MM.1S (cell line): ENCODE results near the gene EEPD1.

Experiments
- DNase-seq: peaks from one replicate; pipeline ENCODE4 v3.0.0-alpha.2; 2015
- H2AFZ ChIP-seq: fragments of 300-600 bp; sonication (generic); 2 replicates; pipeline ENCODE4 v1.6.0; 2016; ENCODE audit warnings: antibody characterized with exemption, low read length
- H3F3A ChIP-seq: fragments of 300-600 bp; sonication (generic); 2 replicates; pipeline ENCODE4 v1.6.1; 2016; ENCODE audit warnings: mild to moderate bottlenecking, antibody characterized with exemption, low read length, moderate library complexity, mixed read lengths; ENCODE audit not compliant: insufficient read depth
- H3K27ac ChIP-seq: fragments of 300-600 bp; sonication (generic); 2 replicates; pipeline ENCODE4 v1.5.1; 2016; ENCODE audit warnings: mild to moderate bottlenecking, low read length
- H3K27me3 ChIP-seq: fragments of 300-600 bp; sonication (generic); replicated peaks from 2 replicates; pipeline ENCODE4 v1.6.0; 2016; ENCODE audit warnings: low read length; ENCODE audit not compliant: insufficient read depth
- H3K36me3 ChIP-seq: fragments of 300-600 bp; sonication (generic); replicated peaks from 2 replicates; pipeline ENCODE4 v1.6.1; 2016; ENCODE audit warnings: mild to moderate bottlenecking, low read length, mixed read lengths; ENCODE audit not compliant: insufficient read depth
- H3K4me1 ChIP-seq: fragments of 300-600 bp; sonication (generic); 2 replicates; pipeline ENCODE4 v1.6.1; 2016; ENCODE audit warnings: low read length, mixed read lengths
- H3K4me2 ChIP-seq: fragments of 300-600 bp; sonication (generic); 2 replicates; pipeline ENCODE4 v1.6.0; 2016; ENCODE audit warnings: low read depth, low read length
- H3K4me3 ChIP-seq: fragments of 300-600 bp; sonication (generic); 2 replicates; pipeline ENCODE4 v1.5.1; 2016; ENCODE audit warnings: low read length, mixed read lengths
- H3K79me2 ChIP-seq: fragments of 300-600 bp; sonication (generic); 2 replicates; pipeline ENCODE4 v1.6.1; 2016; ENCODE audit warnings: mixed run types, low read length, mixed read lengths
- H3K9ac ChIP-seq: fragments of 300-600 bp; sonication (generic); 2 replicates; pipeline ENCODE4 v1.6.1; 2016; ENCODE audit warnings: low read length, mixed read lengths
- H3K9me2 ChIP-seq: fragments of 300-600 bp; sonication (generic); replicated peaks from 2 replicates; pipeline ENCODE4 v1.6.1; 2016; ENCODE audit warnings: mild to moderate bottlenecking, low read length, mixed read lengths; ENCODE audit not compliant: insufficient read depth
- H3K9me3 ChIP-seq: fragments of 300-600 bp; sonication (generic); replicated peaks from 2 replicates; pipeline ENCODE4 v1.6.1; 2016; ENCODE audit warnings: mild to moderate bottlenecking, low read length, mixed read lengths; ENCODE audit not compliant: insufficient read depth
- H4K20me1 ChIP-seq: fragments of 300-600 bp; sonication (generic); 2 replicates; pipeline ENCODE4 v1.6.1; 2016; ENCODE audit warnings: mild to moderate bottlenecking, low read length, moderate library complexity, mixed read lengths; ENCODE audit not compliant: insufficient read depth
- EZH2 ChIP-seq: fragments of 300-600 bp; sonication (generic); optimal IDR thresholded peaks from 2 replicates; pipeline ENCODE3; 2017; ENCODE audit warnings: low read depth, mild to moderate bottlenecking, antibody characterized with exemption, low read length, mixed read lengths
- EZH2phosphoT487 ChIP-seq: fragments of 300-600 bp; sonication (generic); IDR thresholded peaks from 2 replicates; pipeline ENCODE4 v1.6.1; 2018; ENCODE audit warnings: antibody characterized with exemption, low read length
- TF ChIP-seq, protein P1 (sequence below): fragments of 300-600 bp; sonication (generic); IDR thresholded peaks from 2 replicates; pipeline ENCODE4 v1.5.1; 2016; ENCODE audit warnings: antibody characterized with exemption, low read length, mixed read lengths

Gene EEPD1

DNA sequence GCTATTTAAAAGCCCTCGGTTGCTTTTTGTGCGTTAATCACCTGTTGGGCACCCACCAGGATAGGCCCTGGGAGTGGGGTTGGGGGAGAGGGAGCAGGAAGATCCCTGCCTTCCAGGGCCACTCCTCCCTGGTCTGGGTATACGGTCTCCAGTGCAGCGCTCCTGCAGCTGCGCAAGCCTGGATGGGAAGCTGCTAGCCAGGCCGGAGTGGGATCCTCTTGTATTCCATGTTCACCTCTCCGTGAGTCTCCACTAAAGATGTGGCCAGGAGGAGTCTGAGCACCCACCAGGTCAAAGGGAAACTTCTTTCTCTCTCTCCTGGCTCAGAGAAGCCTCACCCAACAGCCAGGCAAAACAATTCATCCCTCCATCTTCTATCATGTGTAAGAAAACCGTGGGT, 157.8 kb downstream of the EEPD1 start:
- Histone ChIP-seq H3K4me1 (peaks cover 14% of the 10 kb centered on the region; the same call in 1 of the 2 replicates), H3K9ac (no peak overlapping the region), H2AFZ (no peak overlapping the region), H3K9me3 (no peaks in the 10 kb centered on the region), H3F3A (no peaks in the 10 kb centered on the region), H3K27me3 (no peaks in the 10 kb centered on the region), H3K4me3 (no peak overlapping the region), H3K79me2 (no peaks in the 10 kb centered on the region), H3K4me2 (no peak overlapping the region), H3K36me3 (no peaks in the 10 kb centered on the region), H3K9me2 (no peaks in the 10 kb centered on the region), H3K27ac (no peak overlapping the region), H4K20me1 (no peaks in the 10 kb centered on the region)
- DNase-seq, result no peak
- TF ChIP-seq EZH2 (no peak), EZH2phosphoT487 (no peak)
- TF ChIP-seq, protein P1, sequence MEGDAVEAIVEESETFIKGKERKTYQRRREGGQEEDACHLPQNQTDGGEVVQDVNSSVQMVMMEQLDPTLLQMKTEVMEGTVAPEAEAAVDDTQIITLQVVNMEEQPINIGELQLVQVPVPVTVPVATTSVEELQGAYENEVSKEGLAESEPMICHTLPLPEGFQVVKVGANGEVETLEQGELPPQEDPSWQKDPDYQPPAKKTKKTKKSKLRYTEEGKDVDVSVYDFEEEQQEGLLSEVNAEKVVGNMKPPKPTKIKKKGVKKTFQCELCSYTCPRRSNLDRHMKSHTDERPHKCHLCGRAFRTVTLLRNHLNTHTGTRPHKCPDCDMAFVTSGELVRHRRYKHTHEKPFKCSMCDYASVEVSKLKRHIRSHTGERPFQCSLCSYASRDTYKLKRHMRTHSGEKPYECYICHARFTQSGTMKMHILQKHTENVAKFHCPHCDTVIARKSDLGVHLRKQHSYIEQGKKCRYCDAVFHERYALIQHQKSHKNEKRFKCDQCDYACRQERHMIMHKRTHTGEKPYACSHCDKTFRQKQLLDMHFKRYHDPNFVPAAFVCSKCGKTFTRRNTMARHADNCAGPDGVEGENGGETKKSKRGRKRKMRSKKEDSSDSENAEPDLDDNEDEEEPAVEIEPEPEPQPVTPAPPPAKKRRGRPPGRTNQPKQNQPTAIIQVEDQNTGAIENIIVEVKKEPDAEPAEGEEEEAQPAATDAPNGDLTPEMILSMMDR, result no peak

DNA sequence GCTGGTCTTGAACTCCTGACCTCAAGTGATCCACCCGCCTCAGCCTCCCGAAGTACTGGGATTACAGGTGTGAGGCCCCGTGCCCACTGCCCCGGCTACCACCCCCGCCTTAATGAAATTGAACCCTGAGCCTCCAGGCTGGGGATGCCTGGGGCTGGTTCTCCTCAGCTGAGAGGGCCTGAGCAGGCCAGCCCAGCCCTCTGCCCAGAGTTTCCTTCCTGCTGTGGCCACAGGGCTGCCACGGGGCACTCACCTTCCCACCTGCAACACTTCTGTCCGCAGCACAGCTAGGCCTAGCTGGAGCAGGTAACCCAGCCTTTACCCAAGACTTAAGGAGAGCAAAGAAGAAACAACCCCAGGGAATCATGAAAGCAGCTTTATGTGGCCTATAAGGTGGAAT, 158.5 kb downstream of the EEPD1 start:
- no peaks in the 10 kb centered on the region for H3K36me3 ChIP-seq
- no peak overlapping the region for H3K9ac ChIP-seq
- no peak overlapping the region for H3K4me2 ChIP-seq
- no peak for DNase-seq
- H2AFZ ChIP-seq, result no peak overlapping the region
- no peaks in the 10 kb centered on the region for H3K79me2 ChIP-seq
- TF ChIP-seq EZH2phosphoT487 (no peak), EZH2 (no peak)
- TF ChIP-seq, protein P1, result no peak
- H3F3A ChIP-seq, result no peaks in the 10 kb centered on the region
- H3K9me3 ChIP-seq, result no peaks in the 10 kb centered on the region
- H3K27ac ChIP-seq, result no peak overlapping the region
- H3K9me2 ChIP-seq, result no peaks in the 10 kb centered on the region
- no peak overlapping the region for H3K4me3 ChIP-seq
- H3K27me3 ChIP-seq, result no peaks in the 10 kb centered on the region
- peaks cover 14% of the 10 kb centered on the region; the same call in 1 of the 2 replicates for H3K4me1 ChIP-seq
- no peaks in the 10 kb centered on the region for H4K20me1 ChIP-seq

DNA sequence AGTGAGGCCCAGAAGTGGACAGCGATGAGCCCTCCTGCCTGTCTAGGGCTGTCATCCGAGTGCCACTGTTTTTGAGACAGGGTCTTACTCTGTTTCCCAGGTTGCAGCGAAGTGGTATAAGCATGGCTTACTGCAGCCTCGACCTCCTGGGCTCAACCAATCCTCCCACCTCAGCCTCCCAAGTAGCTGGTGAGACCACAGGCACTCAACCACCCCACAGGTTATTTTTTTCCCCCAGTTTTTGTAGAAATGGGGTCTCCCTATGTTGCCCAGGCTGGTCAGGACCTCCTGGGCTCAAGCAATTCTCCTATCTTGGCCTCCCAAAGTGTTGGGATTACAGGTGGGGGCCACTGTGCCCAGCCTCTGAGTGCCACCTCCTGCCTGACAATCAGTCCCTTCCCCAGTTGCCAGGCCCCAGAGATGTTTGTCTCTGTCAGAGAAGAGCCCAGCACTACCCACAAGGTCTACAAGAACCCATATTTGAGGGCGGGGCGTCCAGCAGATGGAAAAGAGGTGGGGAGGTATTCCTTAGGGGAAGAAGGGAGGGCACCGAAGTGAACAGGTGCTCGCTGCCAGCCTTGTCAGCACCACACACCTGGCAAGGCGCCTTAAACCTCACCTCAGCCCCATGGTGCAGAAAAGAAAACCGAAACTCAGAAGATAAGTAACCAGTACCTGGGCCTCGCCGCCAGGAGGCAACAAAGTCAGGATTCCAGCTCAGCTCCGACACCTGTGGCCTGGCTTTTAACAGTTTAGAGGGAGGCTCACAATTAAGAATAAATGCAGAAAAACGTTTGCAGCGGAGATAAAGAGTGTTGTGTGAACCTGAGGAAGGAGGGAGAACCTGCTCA, 159.2 kb downstream of the EEPD1 start:
- peak overlapping the region; percentile 39 for H3K4me2 ChIP-seq
- H2AFZ ChIP-seq, result peak overlapping the region; percentile 90
- peak overlapping the region; percentile 47; the same call in 1 of the 2 replicates for H3K27ac ChIP-seq

More for the DNA sequence above, 159.2 kb downstream of the EEPD1 start:
- Histone ChIP-seq H4K20me1 (no peaks in the 10 kb centered on the region), H3K9ac (peak overlapping the region; percentile 18; the same call in 1 of the 2 replicates), H3K9me2 (no peaks in the 10 kb centered on the region), H3K27me3 (no peaks in the 10 kb centered on the region), H3K36me3 (no peaks in the 10 kb centered on the region), H3K79me2 (no peaks in the 10 kb centered on the region), H3K4me3 (peak overlapping the region; percentile 32), H3K4me1 (peaks cover 14% of the 10 kb centered on the region; the same call in 1 of the 2 replicates), H3K9me3 (no peaks in the 10 kb centered on the region), H3F3A (no peaks in the 10 kb centered on the region)
- DNase-seq, result peak; percentile 95
- TF ChIP-seq EZH2 (no peak), EZH2phosphoT487 (no peak)
- TF ChIP-seq, protein P1, result peak; percentile 79
